NCI-H345 treated with DMSO at 0.1 percent for 48 hours (cell line): Measurements from ENCODE around the gene CORO1A.
"Not testable (repeated sequence)": the region's sequence is repeated elsewhere in the genome, so short reads cannot be mapped to it uniquely, and the experiment has no call there.

Experiments used
- DNase-seq: peaks from one replicate; lab custom pipeline; 2025; ENCODE audit not compliant: unreplicated experiment; lab: John Stamatoyannopoulos, UW

Gene CORO1A

DNA sequence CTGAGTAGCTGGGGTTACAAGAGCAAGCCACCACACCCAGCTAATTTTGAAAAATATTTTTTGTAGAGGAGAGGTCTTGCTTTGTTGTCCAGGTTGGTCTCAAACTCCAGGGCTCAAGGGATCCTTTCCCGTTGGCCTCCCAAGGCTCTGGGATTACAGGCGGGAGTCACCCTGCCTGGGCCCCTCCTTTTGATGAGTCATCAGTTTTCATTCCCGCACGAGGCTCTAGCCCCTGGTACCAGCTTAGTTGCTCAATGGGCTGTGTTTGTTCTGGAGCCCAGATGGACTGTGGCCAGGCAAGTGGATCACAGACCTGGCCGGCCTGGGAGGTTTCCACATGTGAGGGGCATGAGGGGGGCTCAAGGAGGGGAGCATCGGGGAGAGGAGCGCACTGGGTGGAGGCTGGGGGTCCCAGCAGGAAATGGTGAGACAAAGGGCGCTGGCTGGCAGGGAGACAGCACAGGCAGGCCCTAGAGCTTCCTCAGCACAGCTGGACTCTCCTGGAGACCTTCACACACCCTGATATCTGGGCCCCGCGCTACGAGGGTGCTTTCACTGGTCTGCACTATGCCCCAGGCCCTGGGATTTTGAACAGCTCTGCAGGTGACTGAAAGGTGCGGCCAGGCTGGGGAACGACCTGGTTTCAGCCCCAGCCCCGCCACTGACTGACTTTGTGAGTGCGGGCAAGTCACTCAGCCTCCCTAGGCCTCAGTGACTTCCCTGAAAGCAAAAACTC is 16.4 kb downstream of the CORO1A start:
- not testable (repeated sequence) for DNase-seq

DNA sequence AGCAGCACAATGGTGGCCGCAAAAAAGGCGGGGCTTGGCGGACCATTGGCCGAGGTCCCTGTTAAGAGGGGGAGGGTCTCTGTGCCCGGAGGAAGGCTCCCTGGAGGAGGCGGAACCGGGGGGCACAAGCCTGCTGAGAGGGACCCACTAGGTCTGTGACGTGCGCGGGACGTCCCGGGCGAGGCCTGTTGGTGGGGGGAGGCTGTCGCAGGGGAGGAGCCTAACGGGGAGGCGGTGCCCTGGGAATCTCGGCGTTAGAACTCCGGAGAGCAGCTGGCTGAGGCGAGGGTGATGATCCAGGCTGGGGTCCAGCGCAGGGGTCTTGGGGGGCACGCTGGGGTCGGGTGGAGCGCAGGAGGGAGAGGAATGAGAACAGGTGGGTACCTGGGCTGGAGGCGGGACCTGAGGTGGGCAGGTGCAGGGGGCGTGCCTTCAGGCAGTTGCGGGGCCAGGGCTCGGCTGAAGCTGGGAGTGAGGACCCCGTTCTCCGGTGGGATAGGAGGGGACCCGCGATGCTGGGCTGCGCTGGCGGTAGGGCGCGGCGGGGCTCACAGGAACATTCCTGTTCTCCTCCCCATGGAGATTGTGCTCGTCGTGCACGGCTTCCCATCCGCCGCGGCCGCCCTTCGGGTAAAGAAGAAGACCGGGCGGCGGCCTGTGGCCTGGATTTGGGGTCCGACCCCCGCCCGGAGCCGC is 22.3 kb downstream of the CORO1A start:
- not testable (repeated sequence) for DNase-seq

DNA sequence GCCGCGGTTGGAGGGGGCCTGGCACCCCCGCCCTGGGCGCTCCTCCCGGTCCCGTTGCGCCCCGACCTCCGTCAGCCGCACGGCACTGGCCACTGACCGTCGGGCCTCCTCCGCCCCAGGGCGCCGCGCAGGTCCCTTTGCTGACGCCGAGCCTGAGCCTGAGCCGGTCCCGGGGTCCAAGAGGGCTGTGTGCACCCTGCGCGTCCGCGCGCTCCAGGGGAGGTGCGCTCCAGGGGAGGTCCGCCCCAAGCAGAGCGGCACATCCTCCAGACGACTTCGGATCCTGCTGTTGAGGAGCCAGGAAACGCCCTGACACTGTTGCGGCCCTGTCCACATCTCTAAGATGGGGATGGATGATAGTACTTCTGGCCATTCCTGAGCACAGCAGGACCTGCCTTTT is 22.9 kb downstream of the CORO1A start:
- not testable (repeated sequence) for DNase-seq

DNA sequence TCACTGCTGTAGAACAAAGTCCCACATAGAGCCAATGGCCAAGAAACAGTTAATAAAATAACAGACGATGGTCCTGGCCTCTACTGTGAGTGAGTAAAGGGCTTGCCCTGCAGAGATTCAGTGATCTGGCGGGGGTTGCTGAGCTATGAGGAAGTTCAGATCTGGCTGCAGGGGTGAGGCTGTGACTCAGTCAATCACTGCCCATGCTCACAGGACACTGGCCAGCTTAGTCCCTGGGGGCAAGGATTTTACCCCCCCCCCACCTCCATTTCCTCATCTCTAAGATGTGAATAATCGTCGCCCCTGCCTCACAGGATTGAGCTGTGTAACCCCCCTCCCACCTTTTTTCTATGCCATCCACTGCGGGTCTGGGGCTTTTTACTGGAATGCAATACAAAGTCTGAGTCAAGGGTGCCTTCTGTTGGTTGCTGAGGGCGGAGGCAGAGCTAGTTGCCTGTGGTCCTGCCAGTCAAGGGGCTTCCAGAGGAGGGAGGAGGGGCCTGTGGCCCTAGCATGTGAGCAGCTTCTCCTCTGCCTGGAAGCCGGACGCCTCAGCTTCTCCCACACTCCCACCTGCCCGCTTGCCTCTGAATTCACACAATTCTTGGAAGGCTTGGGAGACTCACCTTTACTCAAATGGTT is 23.8 kb downstream of the CORO1A start:
- DNase-seq = not testable (repeated sequence)

DNA sequence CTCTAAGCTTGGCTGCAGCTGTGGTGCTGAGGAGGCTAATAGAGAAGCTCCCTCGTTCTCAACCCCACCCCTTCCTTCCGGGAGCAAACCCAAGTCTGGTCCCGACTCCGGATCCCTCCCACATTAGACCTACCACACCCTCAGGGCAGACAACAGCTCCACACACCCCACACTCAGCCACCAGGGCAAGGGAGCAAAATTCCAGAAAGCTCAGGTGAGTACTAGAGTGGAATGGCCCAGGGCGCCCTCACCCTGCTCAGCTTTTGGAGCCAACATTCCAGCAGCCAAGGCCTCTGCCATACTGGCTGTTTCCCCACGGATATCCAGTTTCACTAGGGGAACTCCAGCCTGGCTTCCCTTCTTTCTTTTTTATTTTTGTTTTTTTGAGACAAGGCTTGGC is 25.6 kb downstream of the CORO1A start:
- not testable (repeated sequence) for DNase-seq

DNA sequence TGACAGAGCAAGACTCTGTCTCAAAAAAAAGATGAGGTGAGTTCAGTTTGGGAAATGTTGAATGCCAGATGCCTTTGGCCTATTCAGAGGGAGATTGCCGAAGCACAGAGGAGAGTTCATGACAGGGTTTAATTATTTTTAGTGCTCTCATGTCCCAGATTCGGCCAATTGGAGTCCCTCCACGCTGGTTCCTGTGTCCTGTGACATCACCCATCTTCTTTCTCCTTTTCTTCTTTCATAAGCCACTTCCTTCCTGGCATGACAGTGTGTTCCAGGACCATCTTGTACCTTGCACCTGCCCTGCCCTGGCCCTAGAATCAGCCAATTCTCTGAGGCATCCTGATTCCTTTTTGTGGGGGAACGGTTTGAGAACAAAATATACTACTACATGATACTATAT is 28.0 kb downstream of the CORO1A start:
- not testable (repeated sequence) for DNase-seq

DNA sequence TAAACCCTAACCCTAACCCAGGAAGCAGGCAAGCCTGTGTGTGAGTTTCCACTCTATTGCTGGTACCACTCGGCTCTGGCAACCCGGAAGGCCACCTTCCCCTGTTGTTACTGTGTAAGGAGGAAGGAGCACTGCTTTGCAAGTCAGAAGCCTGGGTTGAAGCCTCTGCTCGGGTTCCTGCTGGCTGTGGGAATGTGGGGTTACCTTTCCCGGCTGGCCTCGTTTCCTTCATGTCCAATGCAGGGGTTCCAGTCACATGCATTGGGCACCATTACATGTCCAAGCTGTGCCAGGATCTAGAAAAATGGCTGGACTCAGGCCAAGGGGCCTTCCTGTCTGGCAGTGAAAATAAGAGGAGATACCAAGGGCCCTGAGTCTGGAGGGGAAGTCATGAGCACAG is 33.7 kb downstream of the CORO1A start:
- DNase-seq = not testable (repeated sequence)
